GM12878 (cell line): ENCODE data around the gene MNAT1. TPM values are rescaled to one million over a fixed set of nuclear protein-coding genes. Genes with fewer than 3 reads are reported as not detected.

Experiments
- ATAC-seq: fragments of 200-7000 bp; cut with Tn5 transposase; 3 replicates; pipeline ENCODE4 v1.9.1; 2020; ENCODE audit warnings: mild to moderate bottlenecking, moderate library complexity
- BruUV-seq: library from RNA; stranded (reverse); fragments of 400-500 nt; replicated peaks from 2 replicates; lab custom pipeline; 2021; lab: Mats Ljungman, UMichigan
- CTCF ChIA-PET: fragments of 300-600 bp; sonication (Branson Sonifier 250); formaldehyde crosslinking; extraction: SDS; loops from one replicate; lab custom pipeline; 2021; ENCODE audit warnings: inconsistent platforms; lab: Yijun Ruan, JAX
- POLR2A ChIA-PET: fragments of 350-600 bp; formaldehyde crosslinking; extraction: SDS; loops from one replicate; lab custom pipeline; 2021; ENCODE audit warnings: inconsistent platforms; lab: Charles Lee
- RAD21 ChIA-PET: fragments of 300-600 bp; sonication (Branson Sonifier 250); formaldehyde crosslinking; loops from one replicate; lab custom pipeline; 2023; ENCODE audit warnings: antibody characterized with exemption; ENCODE audit not compliant: unreplicated experiment; lab: Charles Lee
- SMC1A ChIA-PET: fragments of 300-600 bp; sonication (Branson Sonifier 250); formaldehyde crosslinking; loops from one replicate; lab custom pipeline; 2023; ENCODE audit not compliant: unreplicated experiment, uncharacterized antibody; lab: Charles Lee
- DNase-seq: peaks from one replicate; pipeline ENCODE4 v3.0.0-alpha.2; 2011; ENCODE audit warnings: low read depth, low spot score
- FAIRE-seq: peaks from 3 replicates; lab custom pipeline; 2011; peaks lifted over from hg19 to GRCh38; lab: Jason Lieb, UNC
- H2AFZ ChIP-seq: 2 replicates; pipeline ENCODE4 v1.6.0; 2011; ENCODE audit warnings: low read depth, low read length, control low read depth; ENCODE audit not compliant: control insufficient read depth
- H3K27ac ChIP-seq: 2 replicates; pipeline ENCODE4 v1.5.1; 2011; ENCODE audit warnings: control low read depth; ENCODE audit not compliant: control insufficient read depth, insufficient read depth
- H3K27me3 ChIP-seq, 2 experiments: replicated peaks in 1 of 2; 2 replicates each; pipeline versions ENCODE4 v1.6.0 to v1.6.1; 2011; ENCODE audit warnings: low read length in 1 of 2; ENCODE audit not compliant: control insufficient read depth in 2 of 2, insufficient read depth in 2 of 2
- H3K36me3 ChIP-seq, 2 experiments: 2 replicates each; pipeline ENCODE4 v1.5.1; 2011; ENCODE audit warnings: low read length in 1 of 2; ENCODE audit not compliant: control insufficient read depth in 2 of 2, insufficient read depth in 2 of 2
- H3K4me1 ChIP-seq: 2 replicates; pipeline ENCODE4 v1.6.1; 2011; ENCODE audit warnings: mild to moderate bottlenecking, low read length, moderate library complexity, mixed read lengths; ENCODE audit not compliant: control insufficient read depth, insufficient read depth
- H3K4me2 ChIP-seq: 2 replicates; pipeline ENCODE4 v1.6.0; 2011; ENCODE audit warnings: control low read depth; ENCODE audit not compliant: control insufficient read depth, insufficient read depth
- H3K4me3 ChIP-seq: fragments of 200-600 bp; sonication (generic); 2 replicates; pipeline ENCODE4 v1.5.1; 2016
- H3K79me2 ChIP-seq: 2 replicates; pipeline ENCODE4 v1.6.0; 2011; ENCODE audit warnings: low read length; ENCODE audit not compliant: control insufficient read depth, insufficient read depth
- H3K9ac ChIP-seq: 2 replicates; pipeline ENCODE4 v1.8.0; 2011; ENCODE audit warnings: low read length, control low read depth, mixed read lengths; ENCODE audit not compliant: control insufficient read depth, insufficient read depth
- H3K9me3 ChIP-seq: replicated peaks from 3 replicates; pipeline ENCODE4 v1.5.1; 2011; ENCODE audit warnings: mild to moderate bottlenecking, low read length; ENCODE audit not compliant: control insufficient read depth, insufficient read depth
- H4K20me1 ChIP-seq: 2 replicates; pipeline ENCODE4 v1.6.0; 2011; ENCODE audit not compliant: control insufficient read depth, insufficient read depth
- BACH1 ChIP-seq: fragments of 450-650 bp; IDR thresholded peaks from 2 replicates; pipeline ENCODE4 v1.6.1; 2017; ENCODE audit warnings: mild to moderate bottlenecking, borderline replicate concordance
- CEBPB ChIP-seq, 2 experiments: fragments of 150-350 bp in 1 of 2; IDR thresholded peaks; 2 replicates each; pipeline ENCODE4 v1.6.1; 2012 to 2014; ENCODE audit warnings: low read depth in 2 of 2, low read length in 2 of 2, borderline replicate concordance in 1 of 2, inconsistent platforms in 1 of 2
- FOXM1 ChIP-seq: IDR thresholded peaks from 2 replicates; pipeline ENCODE4 v1.6.1; 2012; ENCODE audit warnings: low read depth, mild to moderate bottlenecking, inconsistent platforms, low read length, moderate library complexity
- IRF5 ChIP-seq: fragments of 450-650 bp; IDR thresholded peaks from 2 replicates; pipeline ENCODE4 v1.6.1; 2017; ENCODE audit warnings: borderline replicate concordance
- LARP7 ChIP-seq: fragments of 450-650 bp; IDR thresholded peaks from 2 replicates; pipeline ENCODE4 v1.6.1; 2017; ENCODE audit warnings: mild to moderate bottlenecking
- PBX3 ChIP-seq: IDR thresholded peaks from 2 replicates; pipeline ENCODE4 v1.6.1; 2011; ENCODE audit warnings: mild to moderate bottlenecking, low read depth, low read length, moderate library complexity; ENCODE audit not compliant: insufficient replicate concordance
- TCF12 ChIP-seq: IDR thresholded peaks from 2 replicates; pipeline ENCODE4 v1.6.1; 2011; ENCODE audit warnings: low read depth, mild to moderate bottlenecking, low read length
- ZBTB11 ChIP-seq: fragments of 450-650 bp; formaldehyde crosslinking; IDR thresholded peaks from 2 replicates; pipeline ENCODE4 v1.5.0; 2022; ENCODE audit warnings: mild to moderate bottlenecking, missing genetic modification characterization
- WGBS: methylation state at CpG from one replicate; pipeline ENCODE4 v1.1.6; 2016; ENCODE audit warnings: low lambda C conversion rate; ENCODE audit not compliant: insufficient replicate concordance, insufficient coverage; ENCODE audit errors: missing lambda C conversion rate; 5-methylcytosine and 5-hydroxymethylcytosine counted together
- in situ Hi-C: fragments of 300-500 bp; cut with MboI; formaldehyde crosslinking; loops from 9 replicates; pipeline ENCODE4 v1.14.3; 2018; ENCODE audit warnings: mixed read lengths
- intact Hi-C: fragments of 100-400 bp; cut with micrococcal nuclease; formaldehyde crosslinking; loops from one replicate; pipeline ENCODE4 v1.14.2; 2022; ENCODE audit not compliant: unreplicated experiment
- polyA plus RNA-seq, 11 experiments: library from polyadenylated mRNA; depleted of rRNA in 4 of 11; unstranded in 6 of 11; stranded (reverse) in 5 of 11; fragments of >200 nt; fragmentation: Nextera tagmentation in 4 of 11; fragmentation: Illumina TruSeq in 1 of 11; extraction: Ambion mirVana in 4 of 11; extraction: Trizol in 1 of 11; gene quantifications; 1 replicate in 1 of 11; 2 replicates in 10 of 11; pipeline versions ENCODE4 v1.2.1 to v1.2.3, GENCODE V29; 2011 to 2016; ENCODE audit warnings: inconsistent platforms in 2 of 11, missing spikeins in 2 of 11, low read depth in 1 of 11
- total RNA-seq, 4 experiments: library from RNA; depleted of rRNA in 3 of 4; stranded (reverse); fragments of >200 nt in 3 of 4; fragmentation: Illumina TruSeq in 1 of 4; extraction: Trizol in 1 of 4; gene quantifications; 2 replicates each; pipeline versions ENCODE4 v1.2.1 to v1.2.3, GENCODE V29; 2013 to 2021

The MNAT1 gene
- total and polyA plus RNA-seq, 10 of the 15 experiments (the other 5 are each of a cell fraction or from before 2014, with no cell fraction given) = 26.5 to 67.4 (median 40.8) TPM

GRCh38 chr14:60760644-60761364 lies 26.2 kb downstream of the MNAT1 start (continued):
- TF ChIP-seq ZBTB11 = no peak

- ATAC-seq (no peak), FAIRE-seq (no peak), DNase-seq (no peak)
- in situ Hi-C loops (no loop called here), intact Hi-C loops (no loop called here)
- H2AFZ ChIP-seq = no peak overlapping the region
- H3K4me1 ChIP-seq = no peaks in the 10 kb centered on the region
- H3K4me3 ChIP-seq = no peak overlapping the region
- RAD21 ChIA-PET = no interaction called here
- SMC1A ChIA-PET = no interaction called here
- no peak overlapping the region for H3K27ac ChIP-seq
- H3K36me3 ChIP-seq = no peaks in the 10 kb centered on the region
- BruUV-seq = no TSS peak
- POLR2A ChIA-PET = no interaction called here
- CTCF ChIA-PET = no interaction called here
- H3K27me3 ChIP-seq = no peaks in the 10 kb centered on the region
- H3K4me2 ChIP-seq = no peak overlapping the region
- no peaks in the 10 kb centered on the region for H3K9me3 ChIP-seq
- 95% methylated on average over 2 of the region's 2 CpGs for WGBS
- H4K20me1 ChIP-seq = no peaks in the 10 kb centered on the region
- no peak for TF ChIP-seq PBX3
- TF ChIP-seq BACH1 = no peak
- no peak for TF ChIP-seq IRF5
- TF ChIP-seq TCF12 = no peak
- no peak for TF ChIP-seq LARP7
- no peak for TF ChIP-seq FOXM1
- no peak for TF ChIP-seq CEBPB (IDR thresholded peaks at IDR 0.05; ENCODE audit: borderline replicate concordance in 1 of 2, low read depth in 2 of 2, low read length in 2 of 2)
- no peaks in the 10 kb centered on the region for H3K79me2 ChIP-seq
- H3K9ac ChIP-seq = no peak overlapping the region
Measured at GRCh38 chr14:60768602-60769001, 34.0 kb downstream of the MNAT1 start.
